Activated CD8-positive, alpha-beta memory T cell treated with anti-CD3 and anti-CD28 coated beads, Interleukin-2, amount 50 U/mL, for 1 hour (primary cell): Measurements from ENCODE around the gene PWWP2B.

ENCODE experiments used
- DNase-seq: peaks from one replicate; pipeline ENCODE4 v3.0.0-alpha.2; 2020; ENCODE audit errors: extremely low read depth

The PWWP2B gene

DNA sequence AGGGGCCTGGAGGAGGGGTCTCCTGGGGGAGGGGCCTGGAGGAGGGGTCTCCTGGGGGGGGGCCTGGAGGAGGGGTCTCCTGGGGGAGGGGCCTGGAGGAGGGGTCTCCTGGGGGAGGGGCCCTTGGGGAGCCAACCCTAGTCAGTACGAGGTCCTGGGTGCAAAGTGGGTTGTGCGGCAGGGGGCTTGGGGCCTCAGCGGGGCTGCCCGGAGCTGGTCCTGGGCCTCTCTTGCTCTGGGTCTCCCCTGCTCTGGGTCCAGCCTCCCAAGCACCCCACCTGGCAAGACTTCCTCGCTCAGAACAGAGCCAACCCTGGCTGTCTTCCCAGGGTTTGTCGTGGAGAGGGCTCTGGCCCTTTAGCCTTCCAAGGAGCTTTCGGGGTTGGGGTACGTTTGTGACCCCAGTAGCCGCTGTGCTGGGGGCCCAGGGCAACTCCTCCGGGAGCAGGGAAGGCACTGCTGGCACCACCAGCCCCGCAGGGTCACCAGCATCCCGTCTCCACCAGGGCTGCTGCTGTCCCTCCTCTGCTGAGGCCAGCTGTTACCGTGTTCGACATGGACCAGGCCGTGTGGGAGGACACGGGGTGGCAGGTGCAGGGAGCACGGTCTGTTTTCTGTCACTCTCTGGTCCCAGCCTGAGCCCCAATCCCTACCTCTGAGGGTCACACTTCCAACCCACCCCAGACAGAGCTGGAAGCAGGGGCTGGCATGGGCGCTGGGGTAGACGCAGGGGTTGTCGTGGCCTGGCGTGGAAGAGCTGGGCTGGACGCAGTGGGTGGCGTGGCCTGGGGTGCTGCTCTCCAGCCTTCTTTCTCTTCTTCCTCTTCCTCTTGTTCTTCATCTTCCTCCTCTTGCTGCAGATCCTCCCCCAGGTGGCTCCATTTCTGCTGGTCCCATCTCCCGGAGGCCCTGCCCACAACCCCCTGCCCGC, 22.8 kb downstream of the PWWP2B start:
- DNase-seq = no peak

DNA sequence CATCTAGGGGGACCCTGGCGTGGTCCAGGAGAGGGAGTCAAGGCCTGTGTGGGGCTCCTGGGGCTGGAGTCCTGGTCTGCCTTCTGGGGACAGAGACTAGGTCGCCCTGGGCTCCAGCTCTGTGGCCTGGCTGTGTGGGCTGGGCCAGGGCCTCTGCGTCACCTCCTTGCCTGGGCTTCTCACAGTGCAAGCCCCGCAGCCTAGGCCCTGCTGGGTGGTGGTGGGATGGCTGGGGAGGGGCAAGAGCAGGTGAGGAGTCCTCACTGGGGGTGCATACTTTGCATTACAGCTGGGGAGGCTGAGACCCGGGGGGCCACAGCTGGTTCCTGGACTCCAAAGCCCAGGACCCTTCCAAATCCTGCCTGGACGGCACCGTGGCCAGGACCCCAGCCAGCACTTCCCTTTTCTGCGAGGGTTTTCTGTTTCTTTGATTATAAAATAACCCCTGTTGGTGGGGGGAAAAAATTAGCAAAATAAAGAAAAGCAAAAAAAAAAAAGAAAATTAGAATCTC, 23.5 kb downstream of the PWWP2B start:
- DNase-seq = no peak

DNA sequence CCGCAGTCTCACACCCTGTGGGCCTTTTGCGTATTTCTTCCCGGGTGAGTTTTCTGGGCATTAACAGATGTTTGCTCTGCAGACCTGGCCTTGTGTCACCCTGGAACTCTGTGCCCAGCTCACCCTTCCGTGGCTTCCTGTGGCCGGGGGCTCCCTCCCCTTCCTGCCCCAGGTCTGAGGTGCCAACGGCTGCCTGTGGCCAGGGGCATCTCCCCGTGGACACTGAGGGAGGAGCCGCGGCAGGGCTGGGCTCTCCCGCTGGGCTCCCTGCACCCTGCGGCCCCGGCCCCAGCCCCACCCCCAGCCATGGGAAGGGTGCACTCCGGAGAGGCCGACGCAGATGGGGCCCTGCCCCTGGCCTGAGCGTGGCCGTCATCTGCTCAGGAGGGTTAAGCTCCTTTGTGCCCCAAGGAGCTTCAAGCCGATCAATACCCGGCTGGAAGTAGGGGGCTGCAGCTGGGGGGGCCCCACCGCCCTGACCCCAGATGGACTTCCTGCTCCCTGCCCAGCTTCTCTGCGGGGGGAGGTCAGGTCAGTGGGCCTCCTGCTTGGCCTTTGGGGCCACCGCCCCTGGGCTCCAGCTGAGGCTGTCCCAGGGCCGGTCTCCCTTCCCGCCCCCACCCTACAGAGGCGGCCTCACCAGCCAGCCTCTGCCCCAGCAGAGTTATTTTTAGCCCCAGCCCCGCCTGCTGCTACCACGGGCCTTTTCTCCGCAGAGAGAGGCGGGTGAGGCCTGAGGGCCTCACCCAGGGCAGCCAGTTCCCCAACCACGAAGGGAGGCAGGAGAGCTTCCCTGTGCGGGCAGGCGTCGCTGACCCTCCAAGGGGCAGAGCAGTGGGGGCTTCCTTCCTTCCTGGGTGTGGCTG, 24.2 kb downstream of the PWWP2B start:
- no peak for DNase-seq

DNA sequence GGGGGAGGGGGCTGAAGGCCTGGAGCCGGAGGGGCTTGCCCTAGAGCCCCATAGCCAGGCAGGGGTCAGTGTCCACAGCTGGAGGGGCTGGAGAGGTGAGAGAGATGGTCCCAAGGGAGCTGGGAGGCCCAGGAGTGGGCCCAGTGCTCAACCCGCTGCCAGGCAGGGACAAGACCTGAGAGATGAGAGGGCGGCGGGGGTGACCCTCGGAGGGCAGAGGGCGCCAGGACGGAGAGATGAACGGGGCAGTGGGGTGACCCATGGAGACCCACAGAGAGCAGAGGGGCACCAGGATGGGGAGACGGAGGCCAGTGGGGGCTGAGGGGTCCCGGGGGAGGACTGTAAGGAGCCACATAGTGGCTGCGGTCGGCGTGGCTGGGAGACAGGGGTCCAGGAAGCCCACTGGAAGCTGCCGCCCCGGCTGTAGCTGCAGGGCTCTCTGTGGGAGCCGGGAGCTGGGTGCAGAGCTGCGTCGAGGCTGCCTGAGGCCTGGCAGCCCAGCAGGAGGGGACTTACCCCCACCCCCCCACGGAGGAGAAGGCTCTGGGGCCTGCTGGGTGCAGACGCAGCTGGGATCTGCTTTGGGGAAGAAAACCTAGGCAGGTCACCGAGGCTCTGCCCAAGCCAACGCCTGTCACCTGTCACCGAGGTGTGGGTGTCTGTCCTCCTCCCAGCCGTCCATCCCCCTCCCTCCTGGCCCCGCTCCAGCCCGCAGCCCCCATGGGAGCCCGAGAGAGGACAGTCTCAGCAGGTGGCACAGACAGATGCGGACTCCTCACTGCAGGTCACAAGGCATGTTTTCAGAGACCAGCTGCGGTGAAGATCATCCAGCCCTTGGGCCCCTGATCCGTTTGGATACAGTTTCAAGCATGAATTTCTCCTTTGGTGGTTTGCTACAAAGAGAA, 25.1 kb downstream of the PWWP2B start:
- no peak for DNase-seq

DNA sequence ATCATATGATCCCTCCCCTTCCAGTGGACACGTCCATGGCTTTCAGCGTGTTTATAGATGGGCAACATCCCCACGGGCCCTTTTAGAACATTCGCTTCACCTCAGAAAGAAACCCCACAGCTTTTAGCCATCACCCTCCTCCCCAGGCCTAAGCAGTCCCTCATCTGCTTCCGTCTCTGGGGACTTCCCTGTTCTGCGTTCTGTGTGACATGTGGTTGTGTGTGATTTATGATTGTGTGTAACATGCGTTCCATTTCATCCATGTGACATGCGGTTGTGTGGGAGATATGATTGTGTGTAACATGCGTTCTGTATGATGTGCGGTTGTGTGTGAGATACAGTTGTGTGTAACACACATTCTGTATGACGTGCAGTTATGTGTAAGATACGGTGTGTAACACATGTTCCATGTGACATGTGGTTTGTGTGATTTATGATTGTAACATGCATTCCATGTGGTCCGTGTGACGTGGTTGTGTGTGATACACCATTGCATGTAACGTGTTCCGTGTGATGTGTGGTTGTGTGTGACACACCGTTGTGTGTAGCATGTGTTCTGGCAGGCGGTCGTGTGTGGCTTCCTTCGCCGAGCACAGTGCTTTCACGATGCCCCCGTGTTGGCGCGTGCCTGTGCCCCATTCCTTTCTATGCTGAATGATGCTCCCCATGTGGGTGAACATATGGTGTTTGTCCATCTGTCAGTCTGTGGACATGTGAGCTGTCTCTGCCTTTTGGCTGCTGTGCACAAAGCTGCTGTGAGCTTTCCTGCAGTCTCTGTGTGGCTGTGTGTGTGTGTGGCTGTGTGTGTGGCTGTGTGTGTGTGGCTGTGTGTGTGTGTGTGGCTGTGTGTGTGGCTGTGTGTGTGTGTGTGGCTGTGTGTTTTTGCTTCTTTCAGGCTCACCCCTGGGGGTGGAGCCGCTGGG, 26.2 kb downstream of the PWWP2B start:
- DNase-seq = no peak

DNA sequence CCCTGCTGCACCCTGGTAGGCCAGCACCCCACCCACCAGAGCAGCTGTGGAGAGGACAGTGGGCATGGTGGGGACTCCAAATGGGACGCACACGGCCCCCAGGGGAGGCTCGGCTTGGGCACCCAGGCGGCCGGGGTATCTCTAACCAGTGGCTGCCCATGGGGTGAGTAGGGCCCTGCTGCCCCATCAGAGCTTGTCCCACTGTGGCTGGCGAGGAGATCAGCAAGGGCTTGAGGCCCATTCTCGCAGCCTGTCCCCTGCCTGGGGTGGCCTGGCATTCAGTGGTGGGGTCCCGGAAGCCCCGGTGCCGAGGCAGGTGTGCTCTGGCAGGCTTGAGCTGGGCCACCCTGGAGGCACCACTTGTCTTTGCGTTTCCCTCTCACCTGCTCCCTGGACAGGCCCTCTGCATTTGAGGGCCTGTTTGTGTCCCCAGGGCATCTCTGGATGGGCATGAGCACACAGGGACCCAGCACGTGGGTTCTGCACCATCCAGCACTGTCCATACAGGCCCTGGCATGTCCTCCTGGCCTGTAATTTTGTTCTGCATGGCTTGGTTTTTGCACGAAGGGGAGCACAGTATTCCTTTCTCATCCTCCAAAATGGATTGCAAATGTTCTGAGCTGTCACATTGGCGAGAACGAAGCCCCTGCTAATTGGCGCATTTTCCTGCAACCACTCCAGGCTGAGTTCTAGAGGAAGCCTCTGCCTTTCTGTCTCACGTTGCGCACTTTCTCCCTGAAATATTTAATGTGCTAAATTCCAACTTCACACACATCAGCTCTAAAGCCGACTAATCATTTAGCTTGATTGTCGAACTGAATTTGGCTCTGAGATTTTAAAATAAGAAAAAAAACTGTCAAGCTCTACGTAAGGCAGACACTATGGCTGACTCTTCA, 27.2 kb downstream of the PWWP2B start:
- DNase-seq = no peak

DNA sequence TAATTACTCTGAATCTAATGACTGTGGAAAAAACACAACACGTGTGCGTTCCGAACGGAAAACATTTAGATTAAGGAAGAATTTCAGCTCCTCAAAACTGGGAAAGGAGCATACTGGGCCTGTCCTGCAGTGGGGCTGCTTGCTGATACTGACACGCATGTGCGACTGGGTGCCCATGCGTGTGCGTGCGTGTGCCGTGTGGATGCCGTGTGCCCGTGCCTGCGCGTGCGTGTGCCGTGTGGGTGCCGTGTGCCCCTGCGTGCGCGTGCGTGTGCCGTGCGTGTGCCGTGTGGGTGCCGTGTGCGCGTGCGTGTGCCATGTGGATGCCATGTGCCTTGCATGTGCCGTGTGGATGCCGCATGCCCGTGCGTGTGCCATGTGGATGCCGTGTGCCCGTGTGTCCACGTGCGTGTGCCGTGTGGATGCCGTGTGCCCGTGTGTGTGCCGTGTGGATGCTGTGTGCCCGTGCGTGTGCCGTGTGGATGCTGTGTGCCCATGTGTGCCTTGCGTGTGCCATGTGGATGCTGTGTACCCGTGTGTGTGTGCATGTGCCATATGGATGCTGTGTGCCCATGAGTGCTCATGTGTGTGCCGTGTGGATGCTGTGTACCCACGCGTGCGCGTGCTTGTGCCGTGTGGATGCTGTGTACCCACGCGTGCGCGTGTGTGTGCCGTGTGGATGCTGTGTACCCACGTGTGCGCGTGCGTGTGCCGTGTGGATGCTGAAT, 28.2 kb downstream of the PWWP2B start:
- DNase-seq = no peak

DNA sequence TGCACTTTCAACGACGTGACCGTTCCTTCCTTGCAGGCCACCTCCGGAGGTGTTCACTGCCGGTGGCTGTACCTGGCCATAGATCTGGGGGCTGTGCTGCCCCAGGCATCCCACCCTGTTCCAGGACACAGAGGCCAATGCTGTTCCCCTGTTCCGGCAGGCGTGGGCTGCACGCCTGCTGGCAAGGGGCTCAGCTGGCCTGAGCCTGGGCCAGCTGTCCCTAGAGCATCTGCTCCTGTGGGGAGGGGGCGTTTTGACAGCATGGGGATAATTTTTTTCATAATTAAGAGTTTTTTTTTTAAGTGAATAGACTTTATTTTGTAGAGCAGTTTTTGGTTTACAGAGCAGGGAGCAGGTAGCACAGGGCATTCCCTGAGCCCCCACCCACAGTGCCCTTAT, 28.8 kb downstream of the PWWP2B start:
- no peak for DNase-seq

DNA sequence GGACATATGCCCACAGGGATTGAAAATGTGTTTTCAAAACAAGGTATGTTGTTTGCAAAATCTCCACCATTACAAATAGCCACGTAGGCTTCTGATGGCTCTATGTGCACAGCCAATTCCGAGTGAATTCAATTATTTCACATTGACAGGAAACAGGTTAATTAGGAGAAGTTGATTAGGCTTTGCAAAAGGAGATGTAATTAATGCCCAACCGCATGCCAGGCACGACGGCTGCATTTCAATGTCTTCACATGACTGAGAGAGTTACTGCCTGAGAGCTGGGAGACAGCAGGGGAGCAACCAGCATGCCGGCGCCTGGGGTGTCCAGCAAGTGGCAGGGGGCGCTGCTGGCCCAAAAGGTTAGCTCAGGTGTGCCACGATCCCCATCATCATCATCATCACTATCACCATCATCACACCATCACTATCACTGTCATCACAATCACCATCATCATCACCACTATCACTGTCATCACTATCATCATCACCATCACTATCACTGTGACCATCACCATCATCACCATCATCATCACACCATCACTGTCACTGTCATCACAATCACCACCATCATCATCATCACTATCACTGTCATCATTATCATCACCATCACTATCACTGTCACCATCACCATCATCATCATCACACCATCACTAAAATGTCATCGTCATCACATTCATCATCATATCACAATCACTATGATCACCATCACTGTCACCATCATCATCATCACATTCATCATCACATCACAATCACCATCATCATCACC, 30.2 kb downstream of the PWWP2B start:
- DNase-seq = no peak

DNA sequence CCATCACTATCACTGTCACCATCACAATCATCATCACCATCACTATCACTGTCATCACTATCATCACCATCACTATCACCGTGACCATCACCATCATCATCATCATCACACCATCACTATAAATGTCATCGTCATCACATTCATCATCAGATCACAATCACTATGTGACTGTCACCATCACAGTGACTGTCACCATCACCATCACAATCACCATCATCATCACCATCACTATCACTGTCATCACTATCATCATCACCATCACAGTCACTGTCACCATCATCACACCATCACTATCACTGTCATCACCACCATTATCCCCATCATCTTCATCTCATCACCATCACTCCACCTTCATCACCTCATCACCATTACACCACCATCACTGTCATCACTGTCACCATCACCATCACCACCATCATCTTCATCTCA, 31.0 kb downstream of the PWWP2B start:
- DNase-seq = no peak

DNA sequence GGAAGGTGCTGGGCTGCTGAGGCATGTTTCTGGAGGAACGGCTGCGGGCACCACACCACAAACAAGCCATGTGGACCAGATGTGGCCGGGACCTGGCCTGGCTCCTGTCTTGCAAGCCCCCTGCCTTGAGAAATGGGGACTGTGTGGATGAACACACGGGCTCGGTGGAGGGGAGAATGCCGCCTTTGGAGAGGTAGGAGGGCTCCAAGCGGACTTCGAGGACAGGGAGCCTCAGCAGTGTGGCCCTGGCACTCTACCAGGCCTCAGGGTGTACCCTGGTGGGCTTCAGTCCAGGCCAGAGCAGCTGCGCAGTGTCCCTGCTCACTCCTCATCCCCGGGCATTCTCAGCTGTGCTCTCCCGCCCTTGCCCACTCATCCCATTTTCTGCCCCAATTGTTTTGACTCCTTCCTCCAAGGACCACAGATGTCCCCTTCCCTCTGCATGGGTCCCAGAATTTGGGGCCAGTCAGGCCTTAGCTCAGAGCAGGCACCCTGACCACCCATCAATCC, 31.5 kb downstream of the PWWP2B start:
- DNase-seq = no peak

DNA sequence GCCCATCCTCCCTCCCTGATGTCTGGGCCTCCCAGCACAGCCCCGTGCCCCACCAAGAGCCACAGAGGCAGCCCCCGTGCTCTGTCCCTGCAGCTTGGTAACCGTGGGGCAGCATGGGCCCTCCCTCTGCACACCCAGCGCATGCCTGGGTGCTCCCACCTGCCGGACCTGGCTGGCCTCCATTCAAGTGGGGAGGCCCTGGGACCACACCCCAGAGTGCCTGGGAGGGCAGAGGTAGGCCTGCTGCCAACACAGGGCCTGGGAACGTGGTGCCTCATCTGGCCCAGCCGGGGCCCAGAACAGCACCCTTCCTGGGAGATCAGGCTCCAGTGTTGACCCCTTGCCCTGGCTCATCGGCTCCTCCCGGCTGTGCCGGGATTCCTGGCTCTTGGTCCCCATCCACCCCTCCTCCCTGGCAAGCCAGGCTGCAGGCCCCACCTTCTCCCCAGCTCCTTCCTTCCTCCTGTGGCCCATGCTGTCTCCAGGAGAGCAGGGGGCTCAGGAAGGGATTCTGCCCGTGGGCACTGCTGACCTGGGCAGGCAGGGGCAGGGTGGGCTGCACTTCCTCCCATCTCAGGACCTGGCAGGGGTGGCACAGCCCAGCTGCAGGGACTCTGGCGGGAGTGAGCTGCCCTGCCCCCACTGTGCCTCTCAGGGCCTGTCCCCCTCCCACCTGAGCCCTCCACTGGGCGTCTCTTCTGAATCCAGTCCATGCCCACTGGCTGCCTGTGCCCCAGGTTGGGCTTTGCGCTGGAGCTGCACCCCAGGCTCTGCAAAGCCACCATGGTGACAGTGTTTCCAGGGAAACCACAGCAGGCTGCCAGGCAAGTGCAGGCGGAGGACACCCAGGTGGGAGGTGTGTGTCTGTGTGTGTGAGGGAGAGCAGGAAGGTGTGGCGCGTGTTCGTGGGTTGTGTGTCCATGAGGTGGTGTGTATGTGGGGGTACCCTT, 32.6 kb downstream of the PWWP2B start:
- DNase-seq = no peak

DNA sequence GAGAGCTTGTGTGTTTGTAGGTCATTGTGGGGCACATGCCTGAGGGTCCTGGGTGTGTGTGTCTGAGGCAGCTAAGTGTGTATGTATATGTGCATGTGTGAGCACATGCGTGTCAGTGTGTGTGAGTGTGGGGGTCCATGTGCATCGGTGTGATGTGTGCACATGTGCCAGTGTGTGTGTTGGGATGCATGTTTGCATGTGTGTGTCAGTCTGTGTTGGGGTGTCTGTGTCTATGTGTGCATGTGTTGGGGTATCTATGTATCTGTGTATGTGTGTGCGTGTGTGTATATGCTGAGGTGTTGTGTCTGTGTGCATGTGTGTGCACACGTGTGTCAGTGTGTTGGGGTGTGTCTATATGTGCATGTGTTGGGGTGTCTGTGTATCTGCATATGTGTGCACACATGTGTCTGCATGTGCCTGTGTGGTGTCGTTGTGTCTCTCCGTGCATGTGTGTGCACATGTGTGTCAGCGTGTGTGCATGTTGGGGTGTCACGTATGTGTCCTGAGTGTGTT, 33.3 kb downstream of the PWWP2B start:
- no peak for DNase-seq

DNA sequence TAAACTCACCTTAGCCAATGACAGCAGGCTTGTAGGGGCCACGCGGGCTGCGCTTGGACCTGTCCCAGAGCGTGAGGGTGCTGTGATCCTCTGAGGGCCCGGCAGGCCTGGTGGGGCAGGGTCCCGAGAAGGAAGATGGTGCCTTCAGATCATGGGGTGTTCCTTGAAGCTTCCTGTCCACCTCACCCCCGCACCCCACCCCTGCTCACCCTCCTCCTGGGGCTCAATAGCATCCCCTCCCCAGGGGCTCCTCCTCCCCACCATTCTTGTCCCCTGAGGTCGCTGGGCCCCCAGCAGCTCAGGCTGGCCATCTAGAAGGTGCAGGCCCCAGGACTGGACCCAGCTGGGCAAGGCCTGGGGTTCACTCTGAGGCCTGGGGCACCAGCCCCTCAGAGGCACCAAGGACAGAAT, 33.9 kb downstream of the PWWP2B start:
- DNase-seq = no peak

DNA sequence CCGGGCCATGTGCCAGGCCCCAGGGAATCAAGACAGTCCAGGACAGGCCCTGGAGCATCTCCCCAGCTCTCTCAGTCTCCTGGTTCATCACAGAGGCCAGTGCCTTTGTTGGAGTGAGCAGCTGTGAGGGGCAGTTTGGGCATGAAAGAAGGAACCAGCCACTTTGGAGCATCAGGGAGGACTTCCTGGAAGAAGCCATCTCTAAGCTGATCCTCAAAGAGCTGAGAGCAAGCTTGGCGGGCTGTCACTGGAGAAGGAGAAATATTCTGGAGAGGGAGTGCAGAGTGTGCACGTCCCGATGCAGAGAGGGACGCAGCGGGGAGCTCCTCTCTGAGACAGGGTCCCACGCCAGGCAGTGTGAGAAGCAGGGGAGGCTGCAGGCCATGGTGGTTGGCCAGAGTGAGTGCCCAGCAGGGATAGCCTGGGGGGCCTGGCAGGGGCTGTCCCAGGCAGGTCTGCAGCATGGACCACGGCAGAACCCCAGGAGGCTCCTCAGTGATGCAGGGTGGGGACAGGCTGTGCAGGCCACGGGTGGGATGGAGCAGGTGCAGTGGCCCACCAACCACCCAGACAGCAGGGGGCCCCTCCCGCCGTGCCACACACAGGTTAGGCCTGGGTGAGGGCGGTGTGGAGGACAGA, 34.7 kb downstream of the PWWP2B start:
- no peak for DNase-seq

DNA sequence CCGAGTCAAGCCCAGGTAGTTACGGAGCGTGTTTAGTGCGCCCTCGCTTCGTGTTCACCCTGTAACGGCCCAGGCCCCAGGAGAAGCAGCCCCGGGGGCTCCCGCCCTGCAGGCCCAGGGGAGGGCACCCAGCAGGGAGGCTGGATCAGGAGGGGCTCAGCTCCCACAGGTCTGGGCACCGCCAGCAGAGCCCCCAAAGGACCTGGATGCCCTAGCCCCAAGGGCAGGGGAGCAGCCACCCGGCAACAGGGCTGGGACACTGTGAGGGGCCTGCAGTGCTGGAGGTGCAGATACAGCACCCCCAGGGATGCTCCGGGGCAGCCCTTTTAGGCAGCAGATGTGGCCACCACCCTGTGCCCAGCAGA, 35.2 kb downstream of the PWWP2B start:
- no peak for DNase-seq
